22Rv1 (cell line): ENCODE results near the gene KIF6.
A peak's percentile ranks its signal among the peaks of the same experiment; 100 is the strongest.
"Not testable (repeated sequence)": the region's sequence is repeated elsewhere in the genome, so short reads cannot be mapped to it uniquely, and the experiment has no call there.

Experiments
- H3K27ac ChIP-seq: fragments of 450-650 bp; 2 replicates; pipeline ENCODE4 v1.5.1; 2017
- ZFX ChIP-seq: fragments of 450-650 bp; IDR thresholded peaks from 2 replicates; pipeline ENCODE4 v1.6.1; 2017; ENCODE audit warnings: antibody characterized with exemption, borderline replicate concordance
- TF ChIP-seq, protein P1 (sequence below): fragments of 450-650 bp; IDR thresholded peaks from 2 replicates; pipeline ENCODE4 v1.5.1; 2017; ENCODE audit warnings: mild to moderate bottlenecking

The KIF6 gene

DNA sequence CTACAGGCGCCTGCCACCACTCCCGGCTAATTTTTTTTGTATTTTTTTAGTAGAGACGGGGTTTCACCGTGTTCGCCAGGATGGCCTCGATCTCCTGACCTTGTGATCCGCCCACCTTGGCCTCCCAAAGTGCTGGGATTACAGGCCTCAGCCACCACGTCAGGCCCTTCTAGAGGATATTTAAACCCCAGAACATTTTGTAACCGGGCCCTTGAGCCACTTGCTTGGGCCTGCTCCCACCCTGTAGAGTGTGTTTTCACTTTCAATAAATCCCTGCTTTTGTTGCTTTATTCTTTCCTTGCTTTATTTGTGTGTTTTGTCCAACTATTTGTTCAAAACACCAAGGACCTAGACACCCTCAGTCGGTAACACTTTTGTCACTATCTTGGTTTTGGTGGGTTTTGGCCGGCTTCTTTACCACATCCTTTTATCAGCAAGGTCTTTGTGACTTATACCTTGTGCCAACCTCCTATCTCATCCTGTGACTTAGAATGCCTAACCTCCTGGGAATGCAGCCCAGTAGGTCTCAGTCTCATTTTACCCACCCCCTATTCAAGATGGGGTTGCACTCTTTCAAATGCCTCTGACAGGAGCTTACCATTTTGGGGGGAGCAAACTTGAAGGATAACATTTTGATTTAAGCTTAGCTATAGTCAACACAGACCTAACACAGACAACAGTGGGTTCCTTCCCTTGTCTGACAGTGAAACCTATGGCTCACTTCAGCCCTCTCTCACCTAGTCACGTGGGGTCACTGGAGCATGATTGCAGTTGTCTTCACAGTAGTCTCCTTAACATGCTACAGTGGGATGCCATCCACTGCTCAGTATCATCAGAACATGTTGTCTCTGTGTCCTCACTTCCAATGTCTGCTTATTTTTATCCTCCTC, 27.9 kb upstream of the KIF6 start:
- no peak for TF ChIP-seq ZFX
- TF ChIP-seq, protein P1, sequence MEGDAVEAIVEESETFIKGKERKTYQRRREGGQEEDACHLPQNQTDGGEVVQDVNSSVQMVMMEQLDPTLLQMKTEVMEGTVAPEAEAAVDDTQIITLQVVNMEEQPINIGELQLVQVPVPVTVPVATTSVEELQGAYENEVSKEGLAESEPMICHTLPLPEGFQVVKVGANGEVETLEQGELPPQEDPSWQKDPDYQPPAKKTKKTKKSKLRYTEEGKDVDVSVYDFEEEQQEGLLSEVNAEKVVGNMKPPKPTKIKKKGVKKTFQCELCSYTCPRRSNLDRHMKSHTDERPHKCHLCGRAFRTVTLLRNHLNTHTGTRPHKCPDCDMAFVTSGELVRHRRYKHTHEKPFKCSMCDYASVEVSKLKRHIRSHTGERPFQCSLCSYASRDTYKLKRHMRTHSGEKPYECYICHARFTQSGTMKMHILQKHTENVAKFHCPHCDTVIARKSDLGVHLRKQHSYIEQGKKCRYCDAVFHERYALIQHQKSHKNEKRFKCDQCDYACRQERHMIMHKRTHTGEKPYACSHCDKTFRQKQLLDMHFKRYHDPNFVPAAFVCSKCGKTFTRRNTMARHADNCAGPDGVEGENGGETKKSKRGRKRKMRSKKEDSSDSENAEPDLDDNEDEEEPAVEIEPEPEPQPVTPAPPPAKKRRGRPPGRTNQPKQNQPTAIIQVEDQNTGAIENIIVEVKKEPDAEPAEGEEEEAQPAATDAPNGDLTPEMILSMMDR, result no peak
- no peak overlapping the region for H3K27ac ChIP-seq

DNA sequence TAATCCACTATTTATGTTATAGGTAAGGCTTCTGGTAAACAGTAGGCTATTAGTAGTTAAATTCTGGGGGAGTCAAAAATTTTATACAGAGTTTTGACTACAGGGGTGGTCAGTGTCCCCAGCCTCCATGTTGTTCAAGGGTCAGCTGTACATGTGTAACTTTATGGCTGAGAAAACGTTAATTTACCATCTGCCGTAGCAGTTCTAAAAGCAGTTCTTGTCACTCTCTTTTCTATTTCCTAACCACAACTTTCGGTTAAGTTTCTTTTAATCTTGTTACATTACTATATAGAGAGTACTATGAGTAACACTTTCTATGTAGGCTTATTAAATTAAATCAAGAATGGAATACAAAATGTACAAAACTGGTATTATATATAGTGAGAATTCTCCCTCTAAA, 21.6 kb upstream of the KIF6 start:
- no peak overlapping the region for H3K27ac ChIP-seq
- TF ChIP-seq ZFX, result no peak
- TF ChIP-seq, protein P1, result no peak

DNA sequence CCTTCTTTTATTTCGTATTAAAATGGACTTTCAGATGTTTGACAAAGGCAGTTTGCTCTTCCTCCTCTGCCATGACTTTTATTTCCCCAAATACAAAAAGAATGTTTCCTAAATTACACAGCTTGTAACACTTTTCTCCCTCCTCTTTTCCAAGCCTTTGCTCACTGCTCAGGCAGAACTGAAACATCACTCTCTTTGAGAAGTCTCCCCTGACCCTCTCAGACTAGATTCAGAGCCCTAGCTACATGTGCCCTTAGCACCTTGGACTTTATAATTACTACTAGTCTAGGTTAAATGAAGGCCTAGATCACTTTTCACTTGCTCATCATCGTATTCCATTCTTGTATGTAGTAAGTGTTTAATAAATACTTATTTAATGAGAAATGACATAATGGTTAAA, 8.5 kb upstream of the KIF6 start:
- TF ChIP-seq ZFX, result no peak
- TF ChIP-seq, protein P1, result no peak
- H3K27ac ChIP-seq, result no peak overlapping the region

DNA sequence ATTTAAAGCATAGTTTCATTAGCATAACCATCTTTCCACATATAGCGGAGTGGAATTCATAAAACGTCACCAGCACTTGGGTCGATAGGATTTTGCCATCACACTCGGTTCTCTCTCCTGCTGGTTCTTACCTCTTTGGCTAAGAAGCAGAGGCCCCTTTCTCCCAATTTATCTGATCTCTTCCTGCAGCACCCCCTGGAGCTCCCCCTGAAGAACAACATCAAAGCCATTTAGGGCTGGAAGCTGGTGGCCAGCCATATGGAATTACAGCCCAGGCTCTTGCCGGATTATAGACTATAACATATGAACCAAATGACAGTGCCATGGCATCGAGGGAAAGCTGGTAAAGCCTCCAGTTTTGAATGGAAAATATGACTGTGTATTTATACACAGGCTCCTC, 6.4 kb upstream of the KIF6 start:
- no peak overlapping the region for H3K27ac ChIP-seq
- TF ChIP-seq ZFX, result no peak
- TF ChIP-seq, protein P1, result no peak

DNA sequence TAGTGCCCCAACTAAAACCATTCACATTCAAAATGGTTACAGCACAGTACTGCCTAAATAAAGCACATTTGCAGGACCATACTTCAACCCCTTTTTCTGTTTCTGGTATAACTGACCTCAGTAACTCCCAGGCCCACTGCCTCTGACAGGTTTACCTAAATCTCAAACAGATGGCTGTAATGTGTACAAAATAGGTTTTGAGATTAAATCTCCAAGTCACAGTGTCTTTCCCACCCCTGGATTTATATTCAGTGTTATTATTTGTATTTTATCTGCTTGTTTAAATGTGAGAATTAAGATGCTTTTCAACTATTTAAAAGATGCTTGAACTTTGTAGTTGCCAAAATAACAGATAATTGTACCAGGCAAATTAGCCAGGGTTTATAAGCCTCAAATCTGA, 4.7 kb upstream of the KIF6 start:
- TF ChIP-seq, protein P1, result no peak
- no peak for TF ChIP-seq ZFX
- no peak overlapping the region for H3K27ac ChIP-seq

DNA sequence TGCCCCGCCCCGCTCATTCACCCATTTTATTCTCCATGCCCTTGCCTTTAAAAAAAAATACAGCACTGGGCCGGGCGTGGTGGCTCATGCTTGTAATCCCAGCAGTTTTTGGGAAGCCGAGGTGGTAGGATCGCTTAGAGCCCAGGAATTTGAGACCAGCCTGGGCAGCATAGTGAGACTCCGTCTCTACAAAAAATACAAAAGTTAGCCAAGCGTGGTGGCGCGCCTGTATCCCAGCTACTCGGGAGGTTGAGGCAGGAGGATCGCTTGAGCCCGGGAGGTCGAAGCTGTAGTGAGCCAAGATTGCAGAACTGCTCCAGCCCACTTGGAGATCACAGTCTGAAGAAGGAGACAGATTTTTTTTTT, 407 bp upstream of the KIF6 start:
- no peak for TF ChIP-seq ZFX
- TF ChIP-seq, protein P1, result no peak
- H3K27ac ChIP-seq, result 0 out of 2 replicates have a peak overlapping the region, but pooled peaks have one; percentile 60

DNA sequence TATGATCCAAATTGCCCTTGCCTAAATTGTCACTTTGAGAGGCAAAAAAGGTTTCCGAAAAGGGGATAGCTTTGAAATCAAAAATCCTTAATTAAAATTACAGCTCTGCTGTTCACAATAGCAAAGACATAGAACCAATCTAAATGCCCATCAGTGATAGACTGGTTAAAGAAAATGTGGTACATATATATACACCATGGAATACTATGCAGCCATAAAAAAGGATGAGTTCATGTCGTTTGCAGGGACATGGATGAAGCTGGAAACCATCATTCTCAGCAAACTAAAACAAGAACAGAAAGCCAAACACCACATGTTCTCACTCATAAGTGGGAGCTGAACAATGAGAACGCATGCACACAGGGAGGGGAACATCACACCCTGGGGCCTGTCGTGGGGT, 1.9 kb downstream of the KIF6 start:
- not testable (repeated sequence) for H3K27ac ChIP-seq
